Measurements from ENCODE around the gene PLET1.

DNA sequence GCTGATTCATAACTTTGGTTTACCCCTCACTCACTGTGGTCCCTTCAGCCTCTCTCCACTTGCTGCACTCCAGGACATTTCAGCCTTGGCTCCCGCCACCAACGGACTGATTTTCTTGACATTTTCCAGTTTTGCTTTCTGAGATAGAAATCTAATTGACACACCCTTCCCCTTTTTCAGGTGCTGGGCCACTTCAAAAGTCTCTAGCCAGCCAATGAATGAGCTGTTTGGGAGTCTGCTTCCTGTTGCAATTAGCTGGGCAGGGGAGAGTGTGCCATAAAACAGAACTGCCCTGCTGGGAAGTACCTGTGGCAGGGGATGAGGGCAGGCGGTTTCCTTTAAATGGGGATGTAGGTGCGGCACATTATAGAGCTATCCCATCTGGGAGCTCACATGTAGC lies 21.1 kb upstream of the PLET1 start:
- TF ChIP-seq CTCF (tag by site-specific recombination; IDR thresholded peaks at IDR 0.05): no peak
- TF ChIP-seq, protein P1, sequence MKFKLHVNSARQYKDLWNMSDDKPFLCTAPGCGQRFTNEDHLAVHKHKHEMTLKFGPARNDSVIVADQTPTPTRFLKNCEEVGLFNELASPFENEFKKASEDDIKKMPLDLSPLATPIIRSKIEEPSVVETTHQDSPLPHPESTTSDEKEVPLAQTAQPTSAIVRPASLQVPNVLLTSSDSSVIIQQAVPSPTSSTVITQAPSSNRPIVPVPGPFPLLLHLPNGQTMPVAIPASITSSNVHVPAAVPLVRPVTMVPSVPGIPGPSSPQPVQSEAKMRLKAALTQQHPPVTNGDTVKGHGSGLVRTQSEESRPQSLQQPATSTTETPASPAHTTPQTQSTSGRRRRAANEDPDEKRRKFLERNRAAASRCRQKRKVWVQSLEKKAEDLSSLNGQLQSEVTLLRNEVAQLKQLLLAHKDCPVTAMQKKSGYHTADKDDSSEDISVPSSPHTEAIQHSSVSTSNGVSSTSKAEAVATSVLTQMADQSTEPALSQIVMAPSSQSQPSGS (tag by site-specific recombination; IDR thresholded peaks at IDR 0.05; ENCODE audit: low read depth): no peak
- TF ChIP-seq YY1 (tag by site-specific recombination; IDR thresholded peaks at IDR 0.05): no peak
- TF ChIP-seq ZNF324 (tag by site-specific recombination; IDR thresholded peaks at IDR 0.05): no peak
- no peak for TF ChIP-seq OVOL3 (tag by site-specific recombination; IDR thresholded peaks at IDR 0.05)
- no peak for TF ChIP-seq TCF7L2 (IDR thresholded peaks at IDR 0.05; ENCODE audit: borderline replicate concordance, low read depth, low read length)
- no peak for TF ChIP-seq ZBTB7A (tag by site-specific recombination; IDR thresholded peaks at IDR 0.05; ENCODE audit: low read depth)
- TF ChIP-seq, protein P2, sequence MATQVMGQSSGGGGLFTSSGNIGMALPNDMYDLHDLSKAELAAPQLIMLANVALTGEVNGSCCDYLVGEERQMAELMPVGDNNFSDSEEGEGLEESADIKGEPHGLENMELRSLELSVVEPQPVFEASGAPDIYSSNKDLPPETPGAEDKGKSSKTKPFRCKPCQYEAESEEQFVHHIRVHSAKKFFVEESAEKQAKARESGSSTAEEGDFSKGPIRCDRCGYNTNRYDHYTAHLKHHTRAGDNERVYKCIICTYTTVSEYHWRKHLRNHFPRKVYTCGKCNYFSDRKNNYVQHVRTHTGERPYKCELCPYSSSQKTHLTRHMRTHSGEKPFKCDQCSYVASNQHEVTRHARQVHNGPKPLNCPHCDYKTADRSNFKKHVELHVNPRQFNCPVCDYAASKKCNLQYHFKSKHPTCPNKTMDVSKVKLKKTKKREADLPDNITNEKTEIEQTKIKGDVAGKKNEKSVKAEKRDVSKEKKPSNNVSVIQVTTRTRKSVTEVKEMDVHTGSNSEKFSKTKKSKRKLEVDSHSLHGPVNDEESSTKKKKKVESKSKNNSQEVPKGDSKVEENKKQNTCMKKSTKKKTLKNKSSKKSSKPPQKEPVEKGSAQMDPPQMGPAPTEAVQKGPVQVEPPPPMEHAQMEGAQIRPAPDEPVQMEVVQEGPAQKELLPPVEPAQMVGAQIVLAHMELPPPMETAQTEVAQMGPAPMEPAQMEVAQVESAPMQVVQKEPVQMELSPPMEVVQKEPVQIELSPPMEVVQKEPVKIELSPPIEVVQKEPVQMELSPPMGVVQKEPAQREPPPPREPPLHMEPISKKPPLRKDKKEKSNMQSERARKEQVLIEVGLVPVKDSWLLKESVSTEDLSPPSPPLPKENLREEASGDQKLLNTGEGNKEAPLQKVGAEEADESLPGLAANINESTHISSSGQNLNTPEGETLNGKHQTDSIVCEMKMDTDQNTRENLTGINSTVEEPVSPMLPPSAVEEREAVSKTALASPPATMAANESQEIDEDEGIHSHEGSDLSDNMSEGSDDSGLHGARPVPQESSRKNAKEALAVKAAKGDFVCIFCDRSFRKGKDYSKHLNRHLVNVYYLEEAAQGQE (tag by site-specific recombination; IDR thresholded peaks at IDR 0.05): no peak
- TF ChIP-seq ZNF560 (tag by site-specific recombination; IDR thresholded peaks at IDR 0.05; ENCODE audit: borderline replicate concordance): no peak
- no peak for TF ChIP-seq ZBTB26 (tag by site-specific recombination; optimal IDR thresholded peaks at IDR 0.05)

Data from HEK293 (cell line).